Activated CD8-positive, alpha-beta T cell treated with anti-CD3 and anti-CD28 coated beads, Interleukin-2, amount 10 ng/mL, durations not matched to agents 7 days and 5 days (primary cell): Measurements from ENCODE around the gene IDI2. TPM values are rescaled to one million over a fixed set of nuclear protein-coding genes. Genes with fewer than 3 reads are reported as not detected.
A peak's percentile ranks its signal among the peaks of the same experiment; 100 is the strongest.
"Not testable (repeated sequence)": the region's sequence is repeated elsewhere in the genome, so short reads cannot be mapped to it uniquely, and the experiment has no call there.

Experiments
- ATAC-seq: fragments of 150-1000 bp; cut with Tn5 transposase; one replicate; pipeline ENCODE4 v1.10.0; 2021; ENCODE audit warnings: moderate library complexity
- CTCF ChIA-PET: fragments of 350-600 bp; sonication (Branson Sonifier 250); formaldehyde crosslinking; loops from one replicate; lab custom pipeline; 2021; ENCODE audit warnings: antibody characterized with exemption; lab: Charles Lee
- POLR2A ChIA-PET: fragments of 350-600 bp; sonication (Branson Sonifier 250); formaldehyde crosslinking; loops from one replicate; lab custom pipeline; 2021; ENCODE audit warnings: antibody characterized with exemption; lab: Charles Lee
- DNase-seq: peaks from one replicate; pipeline ENCODE4 v3.0.0-alpha.2; 2020
- H3K27ac Mint-ChIP-seq: one replicate; pipeline ENCODE4 v1.8.0; 2021; ENCODE audit warnings: mild to moderate bottlenecking, mixed read lengths
- H3K27me3 Mint-ChIP-seq: one replicate; pipeline ENCODE4 v1.8.0; 2021; ENCODE audit warnings: low read depth, mixed read lengths
- H3K36me3 Mint-ChIP-seq: one replicate; pipeline ENCODE4 v1.8.0; 2021; ENCODE audit warnings: low read depth, mixed read lengths
- H3K4me1 Mint-ChIP-seq: one replicate; pipeline ENCODE4 v1.8.0; 2021; ENCODE audit warnings: low read depth, mixed read lengths
- H3K4me3 Mint-ChIP-seq: one replicate; pipeline ENCODE4 v1.8.0; 2021; ENCODE audit warnings: mild to moderate bottlenecking, mixed read lengths
- H3K9me3 Mint-ChIP-seq: one replicate; pipeline ENCODE4 v1.8.0; 2022; ENCODE audit warnings: mixed read lengths; ENCODE audit not compliant: insufficient read depth
- total RNA-seq, 2 experiments: library from RNA; stranded (reverse); gene quantifications; one replicate each; pipeline ENCODE4 v1.2.3, GENCODE V29; 2021

IDI2 gene
- total RNA-seq, 2 experiments from 2014 or later = not detected

DNA sequence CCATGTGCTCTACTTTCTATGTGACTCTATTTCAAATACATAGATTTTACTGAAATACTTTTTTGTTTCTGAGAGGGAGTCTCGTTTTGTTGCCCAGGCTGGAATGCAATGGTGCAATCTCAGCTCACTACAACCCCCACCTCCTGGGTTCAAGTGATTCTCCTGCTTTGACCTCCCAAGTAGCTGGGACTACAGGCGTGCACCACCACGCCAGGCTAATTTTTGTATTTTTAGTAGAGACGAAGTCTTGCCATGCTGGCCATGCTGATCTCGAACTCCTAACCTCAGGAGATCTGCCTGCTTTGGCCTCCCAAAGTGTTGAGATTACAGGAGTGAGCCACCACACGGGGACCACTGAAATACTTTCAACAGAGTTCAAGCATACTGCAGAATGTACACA lies 19.8 kb upstream of the IDI2 start:
- Mint-ChIP-seq H3K27me3 (no peaks in the 10 kb centered on the region), H3K36me3 (peaks cover 63% of the 10 kb centered on the region), H3K27ac (peak overlapping the region; percentile 92), H3K4me3 (peak overlapping the region; percentile 67), H3K9me3 (no peaks in the 10 kb centered on the region), H3K4me1 (peaks cover 51% of the 10 kb centered on the region)
- ATAC-seq = no peak
- ChIA-PET POLR2A (interaction anchor here (3.5 kb wide), 1 partner anchor 11 kb away, joined by 23 read pairs; the partner anchor contains the start of gene WDR37), CTCF (interaction anchor here (1.6 to 1.7 kb wide), 2 partner anchors 10 to 29 kb away, joined by 5 to 6 read pairs; partner anchors contain the start of gene WDR37)
- no peak for DNase-seq

DNA sequence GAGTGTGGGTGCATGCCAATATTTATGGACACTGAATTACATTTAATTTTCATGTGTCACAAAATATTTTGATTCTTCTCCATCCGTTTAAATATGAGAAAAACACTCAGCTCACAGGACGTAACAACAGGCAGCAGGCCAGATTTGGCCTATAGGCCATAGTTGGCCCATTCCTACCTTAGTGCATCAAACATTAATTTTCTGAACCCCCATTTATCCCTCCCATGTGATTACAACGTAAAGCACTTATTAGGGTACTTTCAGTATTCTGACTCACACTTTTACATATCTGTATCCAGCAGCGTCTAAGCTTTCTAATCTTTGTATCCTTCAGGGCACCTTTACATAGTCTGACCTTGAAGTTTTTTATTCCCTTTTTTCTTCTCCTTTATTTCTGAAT lies 19.3 kb upstream of the IDI2 start:
- Mint-ChIP-seq H3K36me3 (peaks cover 66% of the 10 kb centered on the region), H3K27me3 (no peaks in the 10 kb centered on the region), H3K4me1 (peaks cover 53% of the 10 kb centered on the region), H3K4me3 (peak overlapping the region; percentile 67), H3K9me3 (no peaks in the 10 kb centered on the region), H3K27ac (peak overlapping the region; percentile 92)
- CTCF ChIA-PET = interaction anchor here (1.3 to 1.7 kb wide), 3 partner anchors 11 to 57 kb away, joined by 3 to 6 read pairs (median 5); partner anchors contain the start of genes GTPBP4 and WDR37
- ATAC-seq (no peak), DNase-seq (no peak)
- POLR2A ChIA-PET = interaction anchor here (0.9 to 3.5 kb wide), 3 partner anchors 11 to 57 kb away, joined by 3 to 23 read pairs (median 3); partner anchors contain the start of genes GTPBP4 and WDR37

GRCh38 chr10:1044146-1044545 lies 18.5 kb upstream of the IDI2 start:
- H3K27me3 Mint-ChIP-seq = no peaks in the 10 kb centered on the region
- DNase-seq (no peak), ATAC-seq (no peak)
- no peaks in the 10 kb centered on the region for H3K9me3 Mint-ChIP-seq
- H3K4me1 Mint-ChIP-seq = peaks cover 53% of the 10 kb centered on the region
- H3K36me3 Mint-ChIP-seq = peaks cover 66% of the 10 kb centered on the region
- H3K4me3 Mint-ChIP-seq = peak overlapping the region; percentile 67
- POLR2A ChIA-PET = interaction anchor here (0.6 to 3.5 kb wide), 6 partner anchors 11 to 112 kb away, joined by 3 to 23 read pairs (median 3); partner anchors contain the start of genes GTPBP4, LARP4B and WDR37
- H3K27ac Mint-ChIP-seq = peak overlapping the region; percentile 92
- CTCF ChIA-PET = interaction anchor here (1.3 to 1.7 kb wide), 2 partner anchors 30 to 56 kb away, joined by 3 to 6 read pairs; partner anchors contain the start of gene GTPBP4

GRCh38 chr10:1043532-1043995 lies 17.9 kb upstream of the IDI2 start:
- DNase-seq (peak; percentile 41), ATAC-seq (peak; percentile 31)
- CTCF ChIA-PET = interaction anchor here (1.3 kb wide), 1 partner anchor 55 kb away, joined by 3 read pairs; the partner anchor contains the start of gene GTPBP4
- H3K4me3 Mint-ChIP-seq = peak overlapping the region; percentile 67
- peaks cover 66% of the 10 kb centered on the region for H3K36me3 Mint-ChIP-seq
- peaks cover 53% of the 10 kb centered on the region for H3K4me1 Mint-ChIP-seq
- POLR2A ChIA-PET = interaction anchor here (0.6 to 3.5 kb wide), 4 partner anchors 13 to 112 kb away, joined by 3 to 23 read pairs (median 3); partner anchors contain the start of genes GTPBP4, LARP4B and WDR37
- no peaks in the 10 kb centered on the region for H3K27me3 Mint-ChIP-seq
- no peaks in the 10 kb centered on the region for H3K9me3 Mint-ChIP-seq
- peak overlapping the region; percentile 92 for H3K27ac Mint-ChIP-seq

- Mint-ChIP-seq H3K4me1 (peaks cover 44% of the 10 kb centered on the region), H3K27me3 (no peaks in the 10 kb centered on the region), H3K9me3 (no peaks in the 10 kb centered on the region), H3K4me3 (no peak overlapping the region), H3K27ac (no peak overlapping the region), H3K36me3 (peaks cover 65% of the 10 kb centered on the region)
- ATAC-seq = no peak
- CTCF ChIA-PET = interaction anchor here (1.2 kb wide), 1 partner anchor 12 kb away, joined by 4 read pairs; no protein-coding TSS in a partner anchor
- no peak for DNase-seq
- POLR2A ChIA-PET = interaction anchor here (0.6 to 0.7 kb wide), 2 partner anchors 1611 to 1750 kb away, joined by 3 to 4 read pairs; no protein-coding TSS in a partner anchor
Measured at GRCh38 chr10:1041514-1041913, 15.9 kb upstream of the IDI2 start.

DNA sequence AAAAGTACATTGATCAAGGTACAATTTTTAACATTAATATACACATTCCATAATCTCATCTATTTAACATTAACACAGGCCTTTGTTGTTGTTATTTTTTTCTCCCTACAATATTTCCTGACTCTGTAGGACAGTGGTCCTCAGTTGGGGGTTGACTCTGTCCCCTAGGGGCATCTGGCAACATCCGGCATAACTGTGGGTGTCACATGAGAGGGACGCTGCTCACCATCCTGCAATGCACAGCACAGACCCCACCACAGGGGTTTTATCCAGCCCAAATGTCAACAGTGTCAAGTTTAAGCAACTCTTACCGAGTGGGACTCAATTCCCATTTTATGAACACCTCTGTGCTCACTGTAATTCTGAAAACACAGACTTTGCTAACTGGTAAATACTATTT lies 14.5 kb upstream of the IDI2 start:
- no peak for DNase-seq
- POLR2A ChIA-PET = no interaction called here
- peaks cover 34% of the 10 kb centered on the region for H3K4me1 Mint-ChIP-seq
- CTCF ChIA-PET = no interaction called here
- ATAC-seq = no peak
- H3K36me3 Mint-ChIP-seq = peaks cover 57% of the 10 kb centered on the region
- H3K9me3 Mint-ChIP-seq = no peaks in the 10 kb centered on the region
- no peaks in the 10 kb centered on the region for H3K27me3 Mint-ChIP-seq
- no peak overlapping the region for H3K4me3 Mint-ChIP-seq
- H3K27ac Mint-ChIP-seq = no peak overlapping the region

GRCh38 chr10:1038769-1039168 lies 13.1 kb upstream of the IDI2 start:
- Mint-ChIP-seq H3K4me1 (peaks cover 20% of the 10 kb centered on the region), H3K36me3 (peaks cover 44% of the 10 kb centered on the region)
- H3K27me3 Mint-ChIP-seq, H3K27ac Mint-ChIP-seq, ATAC-seq, POLR2A ChIA-PET, CTCF ChIA-PET, H3K4me3 Mint-ChIP-seq, H3K9me3 Mint-ChIP-seq, DNase-seq: not testable (repeated sequence)

DNA sequence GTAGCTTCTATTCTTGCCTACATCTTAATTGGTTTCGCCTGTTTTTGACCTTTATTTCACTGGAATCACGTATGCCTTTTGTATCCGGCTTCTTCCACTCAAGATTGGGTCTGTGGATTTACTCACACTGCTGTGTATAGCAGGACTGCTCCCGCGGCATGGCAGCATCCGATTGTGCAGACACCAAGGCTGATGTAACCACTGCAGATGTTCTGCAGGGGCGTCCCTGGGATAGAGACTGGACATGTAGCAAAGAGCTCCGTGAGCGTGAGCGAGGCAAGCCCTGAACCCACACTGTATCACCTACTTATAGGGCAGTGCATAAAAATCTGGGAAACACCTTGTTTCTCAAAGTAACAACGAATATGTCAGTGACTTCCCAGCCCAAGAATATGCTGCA lies 11.4 kb upstream of the IDI2 start:
- POLR2A ChIA-PET = interaction anchor here (2.0 kb wide), 1 partner anchor 11 kb away, joined by 15 read pairs; the partner anchor contains the start of gene IDI1
- no peak for ATAC-seq
- Mint-ChIP-seq H3K27ac (no peak overlapping the region), H3K9me3 (no peaks in the 10 kb centered on the region), H3K36me3 (peaks cover 31% of the 10 kb centered on the region), H3K4me3 (no peak overlapping the region), H3K27me3 (no peaks in the 10 kb centered on the region), H3K4me1 (peaks cover 9% of the 10 kb centered on the region)
- CTCF ChIA-PET = no interaction called here
- no peak for DNase-seq

- ChIA-PET POLR2A (interaction anchor here (2.0 kb wide), 1 partner anchor 12 kb away, joined by 15 read pairs; the partner anchor contains the start of gene IDI1), CTCF (no interaction called here)
- peaks cover 24% of the 10 kb centered on the region for H3K36me3 Mint-ChIP-seq
- no peak overlapping the region for H3K27ac Mint-ChIP-seq
- H3K27me3 Mint-ChIP-seq = no peaks in the 10 kb centered on the region
- peaks cover 8% of the 10 kb centered on the region for H3K4me1 Mint-ChIP-seq
- H3K4me3 Mint-ChIP-seq = no peak overlapping the region
- peak; percentile 28 for ATAC-seq
- DNase-seq = no peak
- H3K9me3 Mint-ChIP-seq = no peaks in the 10 kb centered on the region
Measured at GRCh38 chr10:1036341-1036791, 10.7 kb upstream of the IDI2 start.

DNA sequence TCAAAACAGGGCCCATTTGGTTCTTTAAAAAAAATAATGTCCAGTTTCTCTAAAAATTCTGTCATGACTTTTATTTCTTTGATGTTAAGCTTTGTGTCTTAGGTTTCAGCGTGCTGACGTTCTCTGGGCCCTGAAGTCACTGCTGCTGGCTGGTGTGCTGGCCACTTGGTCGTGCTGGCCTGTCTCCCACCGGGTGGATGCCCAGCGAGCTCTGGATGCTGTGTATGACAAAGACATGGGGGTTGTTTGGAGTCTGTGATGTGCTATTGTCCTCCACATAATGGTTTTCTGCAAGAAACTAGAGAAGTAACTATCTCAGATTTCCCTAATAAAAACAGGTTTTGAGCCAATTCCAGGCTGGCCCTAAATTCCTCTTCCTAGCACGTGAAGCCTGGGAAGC lies 9.5 kb upstream of the IDI2 start:
- H3K27me3 Mint-ChIP-seq = no peaks in the 10 kb centered on the region
- DNase-seq (no peak), ATAC-seq (no peak)
- ChIA-PET CTCF (no interaction called here), POLR2A (no interaction called here)
- no peaks in the 10 kb centered on the region for H3K9me3 Mint-ChIP-seq
- no peak overlapping the region for H3K4me3 Mint-ChIP-seq
- H3K36me3 Mint-ChIP-seq = peaks cover 15% of the 10 kb centered on the region
- no peaks in the 10 kb centered on the region for H3K4me1 Mint-ChIP-seq
- H3K27ac Mint-ChIP-seq = no peak overlapping the region

GRCh38 chr10:1034758-1035157 lies 9.1 kb upstream of the IDI2 start:
- Mint-ChIP-seq H3K9me3 (no peaks in the 10 kb centered on the region), H3K4me1 (no peaks in the 10 kb centered on the region), H3K27ac (no peak overlapping the region), H3K27me3 (no peaks in the 10 kb centered on the region), H3K4me3 (no peak overlapping the region), H3K36me3 (peaks cover 12% of the 10 kb centered on the region)
- DNase-seq (no peak), ATAC-seq (no peak)
- CTCF ChIA-PET = no interaction called here
- POLR2A ChIA-PET = no interaction called here

DNA sequence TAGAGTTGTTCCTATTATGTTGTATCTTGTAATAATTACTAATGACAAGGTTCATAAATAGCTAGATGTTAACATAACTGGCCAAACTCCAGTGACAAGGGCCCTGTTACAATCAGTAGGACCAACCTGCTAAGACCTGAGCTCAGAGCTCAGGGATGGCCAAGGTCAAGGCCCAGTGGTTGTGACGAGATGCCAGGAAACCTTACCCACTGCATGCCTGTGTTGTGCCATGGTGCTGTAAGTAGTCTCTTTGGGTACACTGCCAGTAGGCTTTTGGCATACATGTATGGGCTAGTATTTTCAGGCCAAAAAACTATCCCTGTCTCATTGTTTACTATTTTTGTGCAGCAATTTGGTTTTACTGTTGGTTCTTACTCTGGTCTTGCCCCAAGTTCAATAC lies 7.9 kb upstream of the IDI2 start:
- H3K27ac Mint-ChIP-seq = no peak overlapping the region
- ATAC-seq = no peak
- DNase-seq = no peak
- H3K36me3 Mint-ChIP-seq = peaks cover 12% of the 10 kb centered on the region
- ChIA-PET POLR2A (interaction anchor here (0.8 to 0.9 kb wide), 2 partner anchors 9 to 11 kb away, joined by 3 read pairs; no protein-coding TSS in a partner anchor), CTCF (no interaction called here)
- no peak overlapping the region for H3K4me3 Mint-ChIP-seq
- no peaks in the 10 kb centered on the region for H3K9me3 Mint-ChIP-seq
- no peaks in the 10 kb centered on the region for H3K4me1 Mint-ChIP-seq
- no peaks in the 10 kb centered on the region for H3K27me3 Mint-ChIP-seq
